Hepatocyte (in vitro differentiated cells): ENCODE measurements around the gene CCDC150. TPM values are rescaled to one million over a fixed set of nuclear protein-coding genes. Genes with fewer than 3 reads are reported as not detected.

Experiments
- DNase-seq: peaks from one replicate; pipeline ENCODE4 v3.0.0-alpha.2; 2016; ENCODE audit warnings: low spot score
- H2AFZ ChIP-seq: fragments of 200-600 bp; sonication (generic); 2 replicates; pipeline ENCODE4 v1.6.0; 2016; ENCODE audit warnings: antibody characterized with exemption, mild to moderate bottlenecking
- H3K27ac ChIP-seq: fragments of 200-600 bp; sonication (generic); 2 replicates; pipeline ENCODE4 v1.5.1; 2016; ENCODE audit warnings: mild to moderate bottlenecking
- H3K27me3 ChIP-seq: fragments of 200-600 bp; sonication (generic); 2 replicates; pipeline ENCODE4 v1.6.1; 2016
- H3K36me3 ChIP-seq: fragments of 200-600 bp; sonication (generic); replicated peaks from 2 replicates; pipeline ENCODE4 v1.5.1; 2016; ENCODE audit warnings: low read depth; ENCODE audit not compliant: insufficient read depth
- H3K4me1 ChIP-seq: fragments of 200-600 bp; sonication (generic); 2 replicates; pipeline ENCODE4 v1.5.1; 2016; ENCODE audit warnings: mild to moderate bottlenecking, moderate library complexity; ENCODE audit not compliant: insufficient read depth
- H3K4me2 ChIP-seq: fragments of 200-600 bp; sonication (generic); 2 replicates; pipeline ENCODE4 v1.6.0; 2016
- H3K4me3 ChIP-seq: fragments of 200-600 bp; sonication (generic); 2 replicates; pipeline ENCODE4 v1.5.1; 2016; ENCODE audit warnings: mild to moderate bottlenecking
- H3K79me2 ChIP-seq: fragments of 200-600 bp; sonication (generic); 2 replicates; pipeline ENCODE4 v1.6.0; 2017; ENCODE audit warnings: mild to moderate bottlenecking
- H3K9me2 ChIP-seq: fragments of 200-600 bp; sonication (generic); replicated peaks from 2 replicates; pipeline ENCODE4 v1.6.0; 2017; ENCODE audit warnings: mild to moderate bottlenecking; ENCODE audit not compliant: insufficient read depth
- H3K9me3 ChIP-seq: fragments of 200-600 bp; sonication (generic); 2 replicates; pipeline ENCODE4 v1.5.1; 2016; ENCODE audit warnings: low read depth, mild to moderate bottlenecking
- H4K20me1 ChIP-seq: fragments of 200-600 bp; sonication (generic); 2 replicates; pipeline ENCODE4 v1.6.0; 2016; ENCODE audit warnings: mild to moderate bottlenecking; ENCODE audit not compliant: insufficient read depth, poor library complexity, severe bottlenecking
- CTCF ChIP-seq: fragments of 200-600 bp; sonication (generic); IDR thresholded peaks from 2 replicates; pipeline ENCODE4 v1.5.1; 2016; ENCODE audit warnings: antibody characterized with exemption, mild to moderate bottlenecking; ENCODE audit not compliant: poor library complexity
- EZH2 ChIP-seq: fragments of 200-600 bp; sonication (generic); IDR thresholded peaks from 2 replicates; pipeline ENCODE4 v1.6.1; 2016; ENCODE audit warnings: antibody characterized with exemption, mild to moderate bottlenecking, borderline replicate concordance
- EZH2phosphoT487 ChIP-seq: fragments of 200-600 bp; sonication (generic); IDR thresholded peaks from one replicate; pipeline ENCODE4 v1.6.1; 2018; ENCODE audit warnings: antibody characterized with exemption, mild to moderate bottlenecking, low read depth, moderate library complexity; ENCODE audit not compliant: unreplicated experiment, severe bottlenecking
- WGBS: methylation state at CpG from one replicate; pipeline ENCODE4 v1.1.6; 2016; ENCODE audit warnings: low lambda C conversion rate; ENCODE audit errors: missing lambda C conversion rate; 5-methylcytosine and 5-hydroxymethylcytosine counted together
- polyA plus RNA-seq: library from polyadenylated mRNA; unstranded; fragments of >200 nt; fragmentation: Nextera tagmentation; extraction: Ambion mirVana; gene quantifications from 2 replicates; pipeline ENCODE4 v1.2.1, GENCODE V29; 2016
- total RNA-seq: library from RNA; depleted of rRNA; stranded (reverse); fragments of >200 nt; gene quantifications from 2 replicates; pipeline ENCODE4 v1.2.3, GENCODE V29; 2014

The CCDC150 gene
- total and polyA plus RNA-seq, 2 experiments from 2014 or later: 6.2 to 6.6 TPM

GRCh38 chr2:196739031-196739430 lies 99.5 kb downstream of the CCDC150 start:
- Histone ChIP-seq H3K4me2 (no peak overlapping the region), H3K4me3 (no peak overlapping the region), H3K36me3 (no peaks in the 10 kb centered on the region), H4K20me1 (no peaks in the 10 kb centered on the region), H2AFZ (no peak overlapping the region), H3K9me2 (no peaks in the 10 kb centered on the region), H3K4me1 (no peaks in the 10 kb centered on the region), H3K79me2 (no peaks in the 10 kb centered on the region), H3K9me3 (no peaks in the 10 kb centered on the region), H3K27me3 (no peaks in the 10 kb centered on the region), H3K27ac (no peak overlapping the region)
- no peak for DNase-seq
- no peak for TF ChIP-seq EZH2
- TF ChIP-seq CTCF: no peak
- no peak for TF ChIP-seq EZH2phosphoT487
- 95% methylated on average over 5 of the region's 5 CpGs for whole genome bisulfite sequencing

DNA sequence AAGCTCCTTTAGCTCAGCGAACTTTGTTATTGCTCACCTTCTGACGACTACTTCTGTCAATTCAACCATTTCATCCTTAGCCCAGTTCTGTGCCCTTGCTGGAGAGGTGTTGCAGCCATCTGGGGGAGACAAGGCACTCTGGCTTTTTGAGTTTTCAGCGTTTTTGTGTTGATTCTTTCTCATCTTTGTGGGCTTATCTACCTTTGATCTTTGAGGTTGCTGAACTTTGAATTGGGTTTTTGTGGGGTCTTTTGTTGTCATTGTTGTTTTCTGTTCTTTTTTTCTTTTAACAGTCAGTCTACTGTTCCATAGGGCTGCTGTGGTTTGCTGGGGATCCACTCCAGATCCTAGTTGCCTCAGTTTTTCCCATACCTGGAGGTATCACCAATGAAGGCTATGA lies 102.7 kb downstream of the CCDC150 start:
- DNase-seq: no peak
- H4K20me1 ChIP-seq: no peaks in the 10 kb centered on the region
- 92% methylated on average over 3 of the region's 3 CpGs for WGBS
- no peak overlapping the region for H3K27ac ChIP-seq
- H3K4me3 ChIP-seq: no peak overlapping the region
- H3K79me2 ChIP-seq: no peaks in the 10 kb centered on the region
- H3K4me2 ChIP-seq: no peak overlapping the region
- H3K36me3 ChIP-seq: no peaks in the 10 kb centered on the region
- no peaks in the 10 kb centered on the region for H3K9me3 ChIP-seq
- H3K4me1 ChIP-seq: no peaks in the 10 kb centered on the region
- H2AFZ ChIP-seq: no peak overlapping the region
- H3K27me3 ChIP-seq: no peaks in the 10 kb centered on the region
- no peaks in the 10 kb centered on the region for H3K9me2 ChIP-seq
- no peak for TF ChIP-seq CTCF
- TF ChIP-seq EZH2phosphoT487: no peak
- no peak for TF ChIP-seq EZH2

GRCh38 chr2:196742685-196743084 lies 103.2 kb downstream of the CCDC150 start:
- Histone ChIP-seq H3K27me3 (no peaks in the 10 kb centered on the region), H3K9me3 (no peaks in the 10 kb centered on the region), H2AFZ (no peak overlapping the region), H3K4me3 (no peak overlapping the region), H3K9me2 (no peaks in the 10 kb centered on the region), H4K20me1 (no peaks in the 10 kb centered on the region), H3K4me2 (no peak overlapping the region), H3K4me1 (no peaks in the 10 kb centered on the region), H3K27ac (no peak overlapping the region), H3K36me3 (no peaks in the 10 kb centered on the region), H3K79me2 (no peaks in the 10 kb centered on the region)
- no peak for DNase-seq
- whole genome bisulfite sequencing: 47% methylated on average over 3 of the region's 3 CpGs
- TF ChIP-seq CTCF (no peak), EZH2 (no peak), EZH2phosphoT487 (no peak)

DNA sequence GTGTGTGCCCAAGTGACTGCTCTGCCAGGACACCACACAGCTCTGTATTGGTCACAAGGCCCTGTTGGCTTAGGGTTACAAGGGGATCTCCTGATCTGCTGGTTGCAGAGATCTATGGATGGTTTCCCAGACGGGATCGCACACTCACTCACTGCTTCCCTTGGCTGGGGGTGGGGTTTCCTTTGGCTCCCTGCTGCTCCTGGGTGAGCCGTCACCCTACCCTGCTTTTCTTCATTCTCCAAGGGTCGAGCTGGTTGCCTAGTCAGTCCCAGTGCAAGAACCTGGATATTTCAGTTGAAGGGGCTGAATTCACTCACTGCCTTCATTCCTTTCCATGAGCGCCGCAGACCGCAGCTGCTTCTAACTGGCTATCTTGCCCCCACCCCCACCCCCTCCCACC lies 103.7 kb downstream of the CCDC150 start:
- Histone ChIP-seq H4K20me1 (no peaks in the 10 kb centered on the region), H2AFZ (no peak overlapping the region), H3K9me2 (no peaks in the 10 kb centered on the region), H3K27me3 (no peaks in the 10 kb centered on the region), H3K27ac (no peak overlapping the region), H3K4me2 (no peak overlapping the region), H3K79me2 (no peaks in the 10 kb centered on the region), H3K36me3 (no peaks in the 10 kb centered on the region), H3K4me3 (no peak overlapping the region), H3K9me3 (no peaks in the 10 kb centered on the region), H3K4me1 (no peaks in the 10 kb centered on the region)
- no peak for DNase-seq
- TF ChIP-seq EZH2: no peak
- 66% methylated on average over 7 of the region's 7 CpGs for WGBS
